Measurements from ENCODE around the gene SLC25A25. TPM values are rescaled to one million over a fixed set of nuclear protein-coding genes. Genes with fewer than 3 reads are reported as not detected.

Gene SLC25A25
- total RNA-seq, 1 experiment from 2014 or later: 10.7 TPM

GRCh38 chr9:128080206-128080605 is 12.2 kb downstream of the SLC25A25 start:
- Histone ChIP-seq H3K9me3 (ENCODE audit: control insufficient read depth, insufficient read depth, low read depth, low read length) (no peaks in the 10 kb centered on the region), H3K4me1 (ENCODE audit: control insufficient read depth, insufficient read depth, low read length) (peaks cover 40% of the 10 kb centered on the region), H3K36me3 (ENCODE audit: control insufficient read depth, insufficient read depth, low read length) (no peaks in the 10 kb centered on the region), H3K4me3 (ENCODE audit: low read depth in 2 of 2, low read length in 2 of 2) (no peak overlapping the region), H3K27me3 (ENCODE audit: control insufficient read depth, insufficient read depth, low read length) (no peaks in the 10 kb centered on the region), H3K27ac (ENCODE audit: low read length) (no peak overlapping the region; the same call in 1 of the 2 replicates)
- ChIA-PET POLR2A (interaction anchor here (0.6 kb wide), 1 partner anchor 14 kb away, joined by 4 read pairs; no protein-coding TSS in a partner anchor), CTCF (interaction anchor here (0.6 kb wide), 1 partner anchor 11 kb away, joined by 5 read pairs; no protein-coding TSS in a partner anchor)
- TF ChIP-seq, protein P1, sequence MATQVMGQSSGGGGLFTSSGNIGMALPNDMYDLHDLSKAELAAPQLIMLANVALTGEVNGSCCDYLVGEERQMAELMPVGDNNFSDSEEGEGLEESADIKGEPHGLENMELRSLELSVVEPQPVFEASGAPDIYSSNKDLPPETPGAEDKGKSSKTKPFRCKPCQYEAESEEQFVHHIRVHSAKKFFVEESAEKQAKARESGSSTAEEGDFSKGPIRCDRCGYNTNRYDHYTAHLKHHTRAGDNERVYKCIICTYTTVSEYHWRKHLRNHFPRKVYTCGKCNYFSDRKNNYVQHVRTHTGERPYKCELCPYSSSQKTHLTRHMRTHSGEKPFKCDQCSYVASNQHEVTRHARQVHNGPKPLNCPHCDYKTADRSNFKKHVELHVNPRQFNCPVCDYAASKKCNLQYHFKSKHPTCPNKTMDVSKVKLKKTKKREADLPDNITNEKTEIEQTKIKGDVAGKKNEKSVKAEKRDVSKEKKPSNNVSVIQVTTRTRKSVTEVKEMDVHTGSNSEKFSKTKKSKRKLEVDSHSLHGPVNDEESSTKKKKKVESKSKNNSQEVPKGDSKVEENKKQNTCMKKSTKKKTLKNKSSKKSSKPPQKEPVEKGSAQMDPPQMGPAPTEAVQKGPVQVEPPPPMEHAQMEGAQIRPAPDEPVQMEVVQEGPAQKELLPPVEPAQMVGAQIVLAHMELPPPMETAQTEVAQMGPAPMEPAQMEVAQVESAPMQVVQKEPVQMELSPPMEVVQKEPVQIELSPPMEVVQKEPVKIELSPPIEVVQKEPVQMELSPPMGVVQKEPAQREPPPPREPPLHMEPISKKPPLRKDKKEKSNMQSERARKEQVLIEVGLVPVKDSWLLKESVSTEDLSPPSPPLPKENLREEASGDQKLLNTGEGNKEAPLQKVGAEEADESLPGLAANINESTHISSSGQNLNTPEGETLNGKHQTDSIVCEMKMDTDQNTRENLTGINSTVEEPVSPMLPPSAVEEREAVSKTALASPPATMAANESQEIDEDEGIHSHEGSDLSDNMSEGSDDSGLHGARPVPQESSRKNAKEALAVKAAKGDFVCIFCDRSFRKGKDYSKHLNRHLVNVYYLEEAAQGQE (IDR thresholded peaks at IDR 0.05; ENCODE audit: insufficient read depth in 1 of 2, low read depth in 2 of 2, low read length in 1 of 2): no peak
- TF ChIP-seq CTCF (IDR thresholded peaks at IDR 0.05) (no peak), SIN3A (IDR thresholded peaks at IDR 0.05; ENCODE audit: borderline replicate concordance, insufficient read depth, low read depth, low read length) (no peak), TCF7L2 (IDR thresholded peaks at IDR 0.05; ENCODE audit: low read depth, low read length) (no peak), POLR2AphosphoS5 (IDR thresholded peaks at IDR 0.05; ENCODE audit: low read depth, low read length) (no peak)
- no TSS peak for BruUV-seq (replicated peaks)
- intact Hi-C loops (cut with micrococcal nuclease; ENCODE audit: unreplicated experiment): no loop called here
- in situ Hi-C loops (cut with HindIII; ENCODE audit: low pct_unique_long_range_greater_than_20kb, low sequenced_read_pairs): loop anchor here (25.0 kb wide), 1 partner anchor 143 kb away; the partner anchor contains the start of genes DPM2 and PIP5KL1
- ATAC-seq (no peak), DNase-seq (ENCODE audit: low read depth, low spot score) (no peak)

- DNase-seq (ENCODE audit: low read depth, low spot score) (no peak), ATAC-seq (peak; percentile 60; the same call in 1 of the 2 replicates)
- H3K36me3 ChIP-seq (ENCODE audit: control insufficient read depth, insufficient read depth, low read length): no peaks in the 10 kb centered on the region
- H3K4me1 ChIP-seq (ENCODE audit: control insufficient read depth, insufficient read depth, low read length): peaks cover 40% of the 10 kb centered on the region
- no peaks in the 10 kb centered on the region for H3K27me3 ChIP-seq (ENCODE audit: control insufficient read depth, insufficient read depth, low read length)
- TF ChIP-seq, protein P1 (IDR thresholded peaks at IDR 0.05; ENCODE audit: insufficient read depth in 1 of 2, low read depth in 2 of 2, low read length in 1 of 2): no peak
- TF ChIP-seq TCF7L2 (IDR thresholded peaks at IDR 0.05; ENCODE audit: low read depth, low read length) (no peak), CTCF (IDR thresholded peaks at IDR 0.05) (no peak), POLR2AphosphoS5 (IDR thresholded peaks at IDR 0.05; ENCODE audit: low read depth, low read length) (no peak)
- ChIA-PET CTCF (interaction anchor here (0.5 to 0.8 kb wide), 2 partner anchors 36 to 39 kb away, joined by 3 to 4 read pairs; no protein-coding TSS in a partner anchor), POLR2A (no interaction called here)
- no TSS peak for BruUV-seq (replicated peaks)
- H3K9me3 ChIP-seq (ENCODE audit: control insufficient read depth, insufficient read depth, low read depth, low read length): no peaks in the 10 kb centered on the region
- peak overlapping the region; percentile 68 for H3K27ac ChIP-seq (ENCODE audit: low read length)
- no peak overlapping the region for H3K4me3 ChIP-seq (ENCODE audit: low read depth in 2 of 2, low read length in 2 of 2)
- in situ Hi-C loops (cut with HindIII; ENCODE audit: low pct_unique_long_range_greater_than_20kb, low sequenced_read_pairs) (loop anchor here (25.0 kb wide), 1 partner anchor 144 kb away; the partner anchor contains the start of genes DPM2 and PIP5KL1), intact Hi-C loops (cut with micrococcal nuclease; ENCODE audit: unreplicated experiment) (no loop called here)
These were observed 13.0 kb downstream of the SLC25A25 start for GRCh38 chr9:128081056-128081455.
